Gastrocnemius medialis (tissue), 4 donors: ENCODE measurements around the gene HSPA4.

ENCODE experiments used
- CTCF ChIP-seq, 5 experiments: fragments of 450-650 bp in 3 of 5; fragments of 200-600 bp in 2 of 5; sonication (generic) in 2 of 5; IDR thresholded peaks in 4 of 5; conservative IDR thresholded peaks in 1 of 5; 1 replicate in 4 of 5; 2 replicates in 1 of 5; pipeline ENCODE4 v1.5.1; 2016 to 2019; ENCODE audit warnings: antibody characterized with exemption in 5 of 5, mild to moderate bottlenecking in 3 of 5, moderate library complexity in 3 of 5
- POLR2A ChIP-seq, 2 donors: fragments of 450-650 bp; IDR thresholded peaks; one replicate each; pipeline ENCODE4 v1.6.1; 2017; ENCODE audit warnings: antibody characterized with exemption in 2 of 2, mild to moderate bottlenecking in 2 of 2, moderate library complexity in 2 of 2

DNA sequence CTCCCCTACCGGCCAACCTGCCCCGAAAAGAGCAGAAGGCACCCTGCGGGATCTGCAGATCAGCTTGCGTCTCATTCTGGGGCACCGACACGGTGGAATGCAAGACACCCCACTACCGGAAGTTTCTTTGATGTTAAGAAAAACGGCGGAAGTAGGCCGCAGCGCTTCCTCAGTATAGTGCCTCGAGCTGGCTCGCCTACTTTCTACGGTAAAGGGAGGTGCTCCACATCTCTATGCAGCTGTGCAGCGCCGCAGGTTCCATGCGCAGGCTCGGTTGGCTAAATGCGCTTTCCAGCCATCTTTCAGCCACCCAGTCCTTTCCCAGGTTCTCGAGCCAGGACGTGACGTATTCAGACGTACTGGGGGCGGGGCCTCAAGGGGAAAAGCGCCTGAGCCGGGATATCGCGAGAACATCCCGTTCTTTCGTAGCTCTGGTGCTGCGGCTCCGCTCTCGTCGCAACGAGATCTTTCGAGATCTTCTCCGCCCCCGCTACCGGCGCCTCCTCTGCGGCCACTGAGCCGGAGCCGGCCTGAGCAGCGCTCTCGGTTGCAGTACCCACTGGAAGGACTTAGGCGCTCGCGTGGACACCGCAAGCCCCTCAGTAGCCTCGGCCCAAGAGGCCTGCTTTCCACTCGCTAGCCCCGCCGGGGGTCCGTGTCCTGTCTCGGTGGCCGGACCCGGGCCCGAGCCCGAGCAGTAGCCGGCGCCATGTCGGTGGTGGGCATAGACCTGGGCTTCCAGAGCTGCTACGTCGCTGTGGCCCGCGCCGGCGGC is at the start of gene HSPA4:
- TF ChIP-seq CTCF (IDR thresholded peaks at IDR 0.05 in 4 of 5, conservative IDR thresholded peaks at IDR 0.05 in 1 of 5) (no peak), POLR2A (IDR thresholded peaks at IDR 0.05) (peak; percentile 94 to 95)
